ENCODE measurements around the gene SIVA1. TPM values are rescaled to one million over a fixed set of nuclear protein-coding genes. Genes with fewer than 3 reads are reported as not detected.

SIVA1 gene
- total and polyA plus RNA-seq, 2 donors (not counting 1 experiment from before 2014, with no cell fraction given), result 50.7 to 123 TPM

GRCh38 chr14:104758981-104759969 is 6.3 kb downstream of the SIVA1 start:
- H3K9me3 ChIP-seq (ENCODE audit: control extremely low read depth in 1 of 3, control insufficient read depth in 2 of 3, insufficient read depth in 1 of 3, low read length in 2 of 3), result peaks cover 0 to 4% (median 0%) of the 10 kb centered on the region in 3 donors
- ATAC-seq (ENCODE audit: low read depth) (no peak), DNase-seq (no peak)
- WGBS (ENCODE audit: insufficient coverage), result 91% methylated on average over 17 of the region's 30 CpGs
- H2AFZ ChIP-seq (ENCODE audit: insufficient read depth, low read depth, low read length, poor library complexity, severe bottlenecking), result no peak overlapping the region
- no peak overlapping the region for H3K4me3 ChIP-seq (ENCODE audit: control extremely low read depth in 1 of 5, extremely low read depth in 1 of 5, insufficient read depth in 1 of 5, low read depth in 2 of 5, low read length in 4 of 5)
- no peak overlapping the region for H3K9ac ChIP-seq (ENCODE audit: low read length)
- H3K36me3 ChIP-seq (replicated peaks in 1 of 2; ENCODE audit: control extremely low read depth in 1 of 2, control insufficient read depth in 1 of 2, extremely low read depth in 1 of 2, insufficient read depth in 2 of 2, low read length in 1 of 2), result peaks cover 0 to 43% of the 10 kb centered on the region in 2 experiments
- H3K79me2 ChIP-seq (ENCODE audit: control insufficient read depth, insufficient read depth, low read length), result peaks cover 13% of the 10 kb centered on the region
- no peaks in the 10 kb centered on the region for H3K9me3 Mint-ChIP-seq (ENCODE audit: insufficient read depth)
- H3K4me2 ChIP-seq (replicated peaks; ENCODE audit: low read depth, low read length, poor library complexity, severe bottlenecking), result no peak overlapping the region
- no peak overlapping the region for H3K4me3 Mint-ChIP-seq
- TF ChIP-seq CTCF (IDR thresholded peaks at IDR 0.05), result no peak
- TF ChIP-seq EZH2 (IDR thresholded peaks at IDR 0.05; ENCODE audit: borderline replicate concordance, insufficient read depth, low read depth, low read length, poor library complexity, severe bottlenecking), result no peak
- ChIA-PET POLR2A (no interaction called here), CTCF (interaction anchor here (1.1 kb wide), 1 partner anchor 9 kb away, joined by 4 read pairs; no protein-coding TSS in a partner anchor)
- H3K27ac ChIP-seq (ENCODE audit: low read length in 2 of 2), result no peak overlapping the region
- H3K4me1 Mint-ChIP-seq, result peaks cover 14% of the 10 kb centered on the region
- no peaks in the 10 kb centered on the region for H3K27me3 Mint-ChIP-seq
- H3K27ac Mint-ChIP-seq, result no peak overlapping the region
- intact Hi-C loops (cut with micrococcal nuclease), result no loop called here
- peaks cover 3 to 4% of the 10 kb centered on the region in 2 donors for H3K4me1 ChIP-seq (ENCODE audit: control insufficient read depth in 2 of 2, insufficient read depth in 2 of 2, low read length in 2 of 2)
- no peaks in the 10 kb centered on the region for H3K27me3 ChIP-seq (replicated peaks in 1 of 4; ENCODE audit: control extremely low read depth in 1 of 4, control insufficient read depth in 3 of 4, insufficient read depth in 4 of 4, low read length in 3 of 4)
- H4K20me1 ChIP-seq (ENCODE audit: control insufficient read depth, insufficient read depth, low read length, poor library complexity, severe bottlenecking), result peaks cover 62% of the 10 kb centered on the region

GRCh38 chr14:104765517-104765916 is 12.6 kb downstream of the SIVA1 start:
- ATAC-seq (ENCODE audit: low read depth) (no peak), DNase-seq (no peak)
- Histone ChIP-seq H3K79me2 (ENCODE audit: control insufficient read depth, insufficient read depth, low read length) (no peaks in the 10 kb centered on the region), H3K4me3 (ENCODE audit: control extremely low read depth in 1 of 5, extremely low read depth in 1 of 5, insufficient read depth in 1 of 5, low read depth in 2 of 5, low read length in 4 of 5) (no peak overlapping the region), H3K9ac (ENCODE audit: low read length) (no peak overlapping the region), H3K4me1 (ENCODE audit: control insufficient read depth in 2 of 2, insufficient read depth in 2 of 2, low read length in 2 of 2) (peaks cover 0 to 8% of the 10 kb centered on the region in 2 donors), H3K36me3 (replicated peaks in 1 of 2; ENCODE audit: control extremely low read depth in 1 of 2, control insufficient read depth in 1 of 2, extremely low read depth in 1 of 2, insufficient read depth in 2 of 2, low read length in 1 of 2) (peaks cover 0 to 5% of the 10 kb centered on the region in 2 experiments), H3K9me3 (ENCODE audit: control extremely low read depth in 1 of 3, control insufficient read depth in 2 of 3, insufficient read depth in 1 of 3, low read length in 2 of 3) (peaks cover 0 to under 1% (median 0%) of the 10 kb centered on the region in 3 donors), H3K4me2 (replicated peaks; ENCODE audit: low read depth, low read length, poor library complexity, severe bottlenecking) (no peak overlapping the region), H3K27me3 (replicated peaks in 1 of 4; ENCODE audit: control extremely low read depth in 1 of 4, control insufficient read depth in 3 of 4, insufficient read depth in 4 of 4, low read length in 3 of 4) (no peaks in the 10 kb centered on the region), H2AFZ (ENCODE audit: insufficient read depth, low read depth, low read length, poor library complexity, severe bottlenecking) (no peak overlapping the region), H4K20me1 (ENCODE audit: control insufficient read depth, insufficient read depth, low read length, poor library complexity, severe bottlenecking) (peaks cover 9% of the 10 kb centered on the region), H3K27ac (ENCODE audit: low read length in 2 of 2) (no peak overlapping the region)
- no peaks in the 10 kb centered on the region for H3K27me3 Mint-ChIP-seq
- CTCF ChIA-PET, result interaction anchor here (1.2 to 6.1 kb wide), 2 partner anchors 14 to 61 kb away, joined by 3 to 89 read pairs; no protein-coding TSS in a partner anchor
- H3K9me3 Mint-ChIP-seq (ENCODE audit: insufficient read depth), result no peaks in the 10 kb centered on the region
- H3K27ac Mint-ChIP-seq, result no peak overlapping the region
- intact Hi-C loops (cut with micrococcal nuclease), result no loop called here
- no peak overlapping the region for H3K4me3 Mint-ChIP-seq
- 100% methylated on average over 1 of the region's 3 CpGs for WGBS (ENCODE audit: insufficient coverage)
- peaks cover 8% of the 10 kb centered on the region for H3K4me1 Mint-ChIP-seq
- POLR2A ChIA-PET, result no interaction called here
- TF ChIP-seq EZH2 (IDR thresholded peaks at IDR 0.05; ENCODE audit: borderline replicate concordance, insufficient read depth, low read depth, low read length, poor library complexity, severe bottlenecking), result no peak
- TF ChIP-seq CTCF (IDR thresholded peaks at IDR 0.05), result no peak
